Activated T-cell treated with anti-CD3 and anti-CD28 coated beads, Interleukin-2, amount 50 U/mL, for 72 hours (primary cell): ENCODE data around the gene OR1L6. TPM values are rescaled to one million over a fixed set of nuclear protein-coding genes. Genes with fewer than 3 reads are reported as not detected.

Experiments
- ATAC-seq, 2 donors: fragments of 150-1000 bp; cut with Tn5 transposase; replicated peaks in 1 of 2; 2 replicates each; pipeline ENCODE4 v1.10.0; 2021; ENCODE audit warnings: moderate library complexity in 2 of 2, mild to moderate bottlenecking in 1 of 2
- DNase-seq, 2 donors: peaks; one replicate each; pipeline ENCODE4 v3.0.0; 2021 to 2022; ENCODE audit warnings: mixed read lengths in 1 of 2
- H3K27ac Mint-ChIP-seq: one replicate; pipeline ENCODE4 v1.8.0; 2022; ENCODE audit warnings: mild to moderate bottlenecking, moderate library complexity, mixed read lengths
- H3K27me3 Mint-ChIP-seq: one replicate; pipeline ENCODE4 v1.8.0; 2022; ENCODE audit warnings: low read depth, mixed read lengths
- H3K36me3 Mint-ChIP-seq, 2 donors: one replicate each; pipeline ENCODE4 v1.8.0; 2022; ENCODE audit warnings: mixed read lengths in 2 of 2, mild to moderate bottlenecking in 1 of 2; ENCODE audit not compliant: insufficient read depth in 2 of 2
- H3K4me1 Mint-ChIP-seq: one replicate; pipeline ENCODE4 v1.8.0; 2022; ENCODE audit warnings: low read depth, mixed read lengths
- H3K4me3 Mint-ChIP-seq, 2 donors: one replicate each; pipeline ENCODE4 v1.8.0; 2022; ENCODE audit warnings: mild to moderate bottlenecking in 2 of 2, mixed read lengths in 2 of 2, moderate library complexity in 2 of 2
- H3K9me3 Mint-ChIP-seq, 2 donors: one replicate each; pipeline ENCODE4 v1.8.0; 2022; ENCODE audit warnings: mixed read lengths in 2 of 2
- total RNA-seq, 2 donors: library from RNA; stranded (reverse); gene quantifications; one replicate each; pipeline ENCODE4 v1.2.3, GENCODE V29; 2022

OR1L6 gene
- total RNA-seq, 2 donors from 2014 or later = not detected

DNA sequence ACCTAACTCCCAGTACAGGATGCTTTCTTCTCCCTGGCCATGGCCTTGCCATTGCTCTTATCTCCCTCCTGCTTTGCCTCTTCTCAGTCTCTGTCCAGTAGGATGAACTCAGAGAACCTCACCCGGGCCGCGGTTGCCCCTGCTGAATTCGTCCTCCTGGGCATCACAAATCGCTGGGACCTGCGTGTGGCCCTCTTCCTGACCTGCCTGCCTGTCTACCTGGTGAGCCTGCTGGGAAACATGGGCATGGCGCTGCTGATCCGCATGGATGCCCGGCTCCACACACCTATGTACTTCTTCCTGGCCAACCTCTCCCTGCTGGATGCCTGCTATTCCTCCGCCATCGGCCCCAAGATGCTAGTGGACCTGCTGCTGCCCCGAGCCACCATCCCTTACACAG lies 46.7 kb downstream of the OR1L6 start, which contains the start of gene OR5C1:
OR5C1 (plus strand) TSS at position 103 of the 400 bp plus-strand sequence; CDS start at position 103, 0 bp downstream.
- ATAC-seq (no peak), DNase-seq (no peak)
- no peaks in the 10 kb centered on the region for H3K9me3 Mint-ChIP-seq
- H3K36me3 Mint-ChIP-seq = no peaks in the 10 kb centered on the region
- no peaks in the 10 kb centered on the region for H3K27me3 Mint-ChIP-seq
- H3K27ac Mint-ChIP-seq = no peak within 1 kb of the TSS
- no peak within 1 kb of the TSS for H3K4me3 Mint-ChIP-seq
- H3K4me1 Mint-ChIP-seq = no peaks in the 10 kb centered on the region

DNA sequence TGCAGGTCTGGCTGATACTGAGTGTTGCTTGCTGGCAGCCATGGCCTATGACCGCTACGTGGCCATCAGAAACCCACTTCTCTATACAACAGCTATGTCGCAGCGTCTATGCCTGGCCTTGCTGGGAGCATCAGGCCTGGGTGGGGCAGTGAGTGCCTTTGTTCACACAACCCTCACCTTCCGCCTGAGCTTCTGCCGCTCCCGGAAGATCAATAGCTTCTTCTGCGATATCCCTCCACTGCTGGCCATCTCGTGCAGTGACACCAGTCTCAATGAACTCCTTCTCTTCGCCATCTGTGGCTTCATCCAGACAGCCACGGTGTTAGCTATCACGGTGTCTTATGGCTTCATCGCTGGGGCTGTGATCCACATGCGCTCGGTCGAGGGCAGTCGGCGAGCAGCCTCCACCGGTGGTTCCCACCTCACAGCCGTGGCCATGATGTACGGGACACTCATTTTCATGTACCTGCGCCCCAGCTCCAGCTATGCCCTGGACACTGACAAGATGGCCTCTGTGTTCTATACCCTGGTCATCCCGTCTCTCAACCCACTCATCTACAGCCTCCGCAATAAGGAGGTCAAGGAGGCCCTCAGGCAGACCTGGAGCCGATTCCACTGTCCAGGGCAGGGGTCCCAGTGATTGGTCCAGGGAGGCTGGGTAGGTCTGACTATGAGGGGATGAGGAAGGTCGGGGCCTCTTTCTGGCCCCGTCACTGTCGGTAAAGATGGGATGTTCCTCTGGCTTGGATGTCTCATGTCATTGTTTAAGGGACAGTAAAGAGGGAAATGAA lies 47.3 kb downstream of the OR1L6 start:
- no peak for DNase-seq
- no peaks in the 10 kb centered on the region for H3K9me3 Mint-ChIP-seq
- H3K4me1 Mint-ChIP-seq = no peaks in the 10 kb centered on the region

DNA sequence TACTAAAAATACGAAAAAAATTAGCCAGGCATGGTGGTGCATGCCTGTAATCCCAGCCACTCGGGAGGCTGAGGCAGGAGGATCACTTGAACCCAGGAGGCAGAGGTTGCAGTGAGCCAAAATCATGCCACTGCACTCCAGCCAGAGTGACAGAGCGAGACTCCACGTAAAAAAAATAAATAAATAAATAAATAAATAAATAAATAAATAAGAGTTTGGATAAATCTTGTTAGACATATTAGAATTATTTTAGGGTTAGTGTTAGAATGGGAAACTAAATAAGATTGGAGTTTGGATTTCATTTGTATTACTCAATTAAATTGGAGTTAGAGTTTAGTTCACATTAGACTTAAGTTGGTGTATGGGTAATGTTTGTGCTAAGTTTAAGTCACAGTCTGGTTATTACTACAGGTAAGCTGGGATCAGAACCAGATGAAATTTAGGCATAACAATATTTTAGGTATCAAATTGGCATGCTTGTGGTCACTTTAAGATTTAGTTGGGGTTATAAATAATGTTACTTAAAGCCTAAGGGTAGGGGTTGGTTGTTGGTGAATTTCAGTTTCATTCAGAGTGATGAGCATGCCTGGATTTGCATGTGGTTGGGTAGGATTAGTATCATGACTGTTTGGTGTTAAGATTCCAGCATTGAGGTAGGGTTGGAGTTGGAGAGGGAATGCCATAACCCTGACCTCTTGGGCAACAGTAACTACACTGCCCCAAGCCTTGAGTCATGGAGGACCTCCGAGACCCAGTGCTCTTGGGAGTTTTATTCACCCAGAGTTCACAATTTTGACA lies 50.0 kb downstream of the OR1L6 start:
- Mint-ChIP-seq H3K4me3 (no peak overlapping the region), H3K36me3 (no peaks in the 10 kb centered on the region), H3K27me3 (no peaks in the 10 kb centered on the region), H3K27ac (no peak overlapping the region), H3K9me3 (peaks cover 0 to 1% of the 10 kb centered on the region in 2 donors), H3K4me1 (no peaks in the 10 kb centered on the region)
- DNase-seq (no peak), ATAC-seq (no peak)

More for the DNA sequence above, 47.3 kb downstream of the OR1L6 start:
- H3K27ac Mint-ChIP-seq = no peak overlapping the region
- no peak for ATAC-seq
- no peaks in the 10 kb centered on the region for H3K36me3 Mint-ChIP-seq
- H3K4me3 Mint-ChIP-seq = no peak overlapping the region
- H3K27me3 Mint-ChIP-seq = no peaks in the 10 kb centered on the region

DNA sequence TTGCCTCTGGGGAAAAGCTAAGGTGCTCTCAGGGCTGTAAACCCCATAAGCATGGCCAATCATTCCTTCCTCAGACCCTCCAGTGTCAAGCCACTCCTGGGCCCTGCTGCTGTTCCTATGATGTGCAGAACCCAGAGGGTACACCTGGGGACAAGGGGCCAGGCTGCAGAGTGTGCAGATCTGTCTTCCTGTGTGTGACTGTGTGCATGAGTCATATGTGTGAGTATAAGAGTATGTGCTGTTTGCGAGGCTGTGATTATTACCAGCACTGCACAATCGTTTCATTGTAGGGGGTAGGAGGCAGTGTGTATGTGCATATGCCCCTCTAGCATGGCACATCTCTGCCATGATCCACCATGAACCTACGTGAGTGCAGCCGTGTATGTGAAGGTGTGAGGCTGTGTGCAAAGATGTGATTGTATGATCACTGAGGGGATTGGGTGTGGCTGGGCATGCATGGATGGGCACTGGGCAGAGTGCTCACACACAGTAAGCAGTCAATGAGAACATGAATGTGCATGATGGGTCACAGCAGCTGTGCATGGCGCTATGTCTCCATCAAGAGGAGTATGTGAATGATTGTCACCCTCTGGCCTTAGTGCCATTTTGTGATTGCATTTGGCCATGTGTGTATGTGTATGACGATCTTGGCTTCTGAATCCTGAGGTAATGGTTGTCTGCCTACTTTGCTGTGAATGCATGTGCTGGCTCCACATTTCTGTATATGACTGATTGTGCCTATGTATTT lies 55.4 kb downstream of the OR1L6 start:
- peaks cover 0 to 1% of the 10 kb centered on the region in 2 donors for H3K9me3 Mint-ChIP-seq
- ATAC-seq (peak; percentile 31 to 58), DNase-seq (no peak)
- no peaks in the 10 kb centered on the region for H3K36me3 Mint-ChIP-seq
- H3K27ac Mint-ChIP-seq = no peak overlapping the region
- no peaks in the 10 kb centered on the region for H3K4me1 Mint-ChIP-seq
- no peak overlapping the region for H3K4me3 Mint-ChIP-seq
- H3K27me3 Mint-ChIP-seq = no peaks in the 10 kb centered on the region

Other genes starting within 250 kb of the OR1L6 start
- not detected for gene OR1J2, start 231.5 kb upstream of the OR1L6 start, total RNA-seq
- gene OR1J4, start 223.2 kb upstream of the OR1L6 start, total RNA-seq = under 1 TPM in 1 of 2 donors, not detected in 1; 0.26 TPM
- not detected for gene OR1N1, start 215.0 kb upstream of the OR1L6 start, total RNA-seq
- not detected for gene OR1N2, start 189.2 kb upstream of the OR1L6 start, total RNA-seq
- not detected for gene OR1L8, start 158.9 kb upstream of the OR1L6 start, total RNA-seq
- gene OR1Q1, start 127.6 kb upstream of the OR1L6 start, total RNA-seq = under 1 TPM in 1 of 2 donors, not detected in 1; 0.26 TPM
- gene OR1B1, start 84.7 kb upstream of the OR1L6 start, total RNA-seq = not detected
- gene OR1L1, start 80.6 kb upstream of the OR1L6 start, total RNA-seq = not detected
- not detected for gene OR1L3, start 67.2 kb upstream of the OR1L6 start, total RNA-seq
- not detected for gene OR1L4, start 18.3 kb upstream of the OR1L6 start, total RNA-seq
- gene OR5C1, start 46.6 kb downstream of the OR1L6 start, total RNA-seq = not detected
- gene OR1K1, start 57.8 kb downstream of the OR1L6 start, total RNA-seq = not detected
- gene PDCL, start 86.3 kb downstream of the OR1L6 start, total RNA-seq = 10 to 100 TPM; 14.2 to 18.7 TPM
- gene RC3H2, start 163.1 kb downstream of the OR1L6 start, total RNA-seq = 10 to 100 TPM; 33.7 to 35.6 TPM
- gene ZBTB6, start 171.0 kb downstream of the OR1L6 start, total RNA-seq = 10 to 100 TPM; 10.0 TPM
- 10 to 100 TPM in 1 of 2 donors, 1 to 10 TPM in 1; 8.1 to 11.0 TPM for gene ZBTB26, start 189.2 kb downstream of the OR1L6 start, total RNA-seq
- 10 to 100 TPM; 33.1 TPM for gene RABGAP1, start 198.7 kb downstream of the OR1L6 start, total RNA-seq